SKM-1 treated with dmso at 0.1 percent for 144 hours (cell line): ENCODE measurements around the gene CD4.
"Not testable (repeated sequence)": the region's sequence is repeated elsewhere in the genome, so short reads cannot be mapped to it uniquely, and the experiment has no call there.

Experiments used
- DNase-seq: peaks from one replicate; lab custom pipeline; 2025; ENCODE audit not compliant: unreplicated experiment; lab: John Stamatoyannopoulos, UW

CD4 gene

GRCh38 chr12:6866163-6866919, 77.0 kb downstream of the CD4 start:
- no peak for DNase-seq

- no peak for DNase-seq
Observed at GRCh38 chr12:6866920-6867412, 77.6 kb downstream of the CD4 start.

DNA sequence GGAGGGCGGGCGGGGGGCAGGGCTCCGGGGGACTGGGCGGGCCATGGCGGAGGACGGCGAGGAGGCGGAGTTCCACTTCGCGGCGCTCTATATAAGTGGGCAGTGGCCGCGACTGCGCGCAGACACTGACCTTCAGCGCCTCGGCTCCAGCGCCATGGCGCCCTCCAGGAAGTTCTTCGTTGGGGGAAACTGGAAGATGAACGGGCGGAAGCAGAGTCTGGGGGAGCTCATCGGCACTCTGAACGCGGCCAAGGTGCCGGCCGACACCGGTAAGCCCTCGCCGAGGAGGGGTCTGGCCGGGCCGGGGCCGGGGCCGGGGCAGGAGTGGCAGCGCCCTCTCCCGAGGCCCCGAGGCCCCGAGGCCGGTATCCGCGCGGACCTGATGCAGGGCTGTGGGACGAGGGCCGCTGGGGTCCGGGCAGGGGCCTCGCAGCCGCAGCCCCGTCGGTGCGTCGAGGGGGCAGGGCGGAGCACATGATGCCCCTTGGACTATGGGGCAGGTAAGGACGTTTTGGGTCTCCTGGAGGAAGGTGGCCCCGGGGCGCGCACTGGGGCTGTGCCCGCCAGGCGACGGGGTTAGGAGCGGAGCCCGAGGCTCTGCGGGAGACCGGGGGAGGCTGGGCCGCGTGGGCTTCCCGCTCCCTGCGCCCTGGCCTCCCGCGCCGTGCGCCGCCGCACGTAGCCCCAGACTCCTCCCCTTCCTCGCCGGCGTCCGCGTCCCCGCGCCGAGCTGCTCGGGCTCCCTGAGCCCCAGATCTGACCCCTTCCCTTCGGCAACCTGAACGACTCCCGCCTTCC, 78.3 kb downstream of the CD4 start, which contains the start of gene TPI1:
TPI1 (plus strand) TSS at position 119 of the 798 bp plus-strand sequence; CDS start at position 155, 36 bp downstream.
- DNase-seq: peak; percentile 27

DNA sequence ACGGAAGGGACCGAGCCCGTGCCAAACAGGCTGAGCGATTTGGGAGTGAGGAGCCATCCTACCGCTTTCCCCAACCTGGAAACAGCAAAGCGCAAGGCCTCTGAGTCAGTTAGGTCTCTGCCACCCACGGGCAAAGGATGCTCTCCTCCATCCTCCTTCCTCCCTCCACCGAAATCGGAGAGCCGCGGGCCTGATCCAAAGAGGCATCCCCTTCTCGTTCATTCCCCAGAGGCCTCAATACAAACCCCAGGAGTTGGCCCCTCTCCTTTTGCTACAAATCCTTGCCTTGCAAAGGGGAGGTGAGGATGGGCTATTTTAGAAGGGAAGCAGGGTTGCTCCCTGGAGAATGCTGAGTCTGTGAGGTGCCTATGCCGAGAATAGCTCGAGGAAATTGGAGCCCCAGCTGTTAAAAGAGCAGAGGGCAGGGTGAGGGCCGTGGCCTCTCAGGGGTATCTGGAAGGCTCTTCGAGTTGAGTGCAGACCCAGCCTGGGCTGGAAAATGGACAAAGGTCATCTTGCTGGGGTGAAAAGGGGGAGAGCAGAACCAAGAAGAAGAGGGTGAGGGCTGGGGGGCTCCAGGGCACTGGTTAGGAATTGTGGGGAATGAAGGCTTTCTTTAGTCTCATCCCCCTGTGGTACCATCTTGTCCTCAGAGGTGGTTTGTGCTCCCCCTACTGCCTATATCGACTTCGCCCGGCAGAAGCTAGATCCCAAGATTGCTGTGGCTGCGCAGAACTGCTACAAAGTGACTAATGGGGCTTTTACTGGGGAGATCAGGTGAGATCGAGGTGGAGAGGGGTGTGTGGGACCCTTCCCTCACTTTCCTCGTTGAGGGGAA, 79.1 kb downstream of the CD4 start:
- no peak for DNase-seq

GRCh38 chr12:6869049-6870021, 80.0 kb downstream of the CD4 start:
- DNase-seq: peak; percentile 24

DNA sequence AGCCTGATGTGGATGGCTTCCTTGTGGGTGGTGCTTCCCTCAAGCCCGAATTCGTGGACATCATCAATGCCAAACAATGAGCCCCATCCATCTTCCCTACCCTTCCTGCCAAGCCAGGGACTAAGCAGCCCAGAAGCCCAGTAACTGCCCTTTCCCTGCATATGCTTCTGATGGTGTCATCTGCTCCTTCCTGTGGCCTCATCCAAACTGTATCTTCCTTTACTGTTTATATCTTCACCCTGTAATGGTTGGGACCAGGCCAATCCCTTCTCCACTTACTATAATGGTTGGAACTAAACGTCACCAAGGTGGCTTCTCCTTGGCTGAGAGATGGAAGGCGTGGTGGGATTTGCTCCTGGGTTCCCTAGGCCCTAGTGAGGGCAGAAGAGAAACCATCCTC, 81.0 kb downstream of the CD4 start:
- not testable (repeated sequence) for DNase-seq
